Measurements from ENCODE around the gene HAUS8.
"Not testable (repeated sequence)": the region's sequence is repeated elsewhere in the genome, so short reads cannot be mapped to it uniquely, and the experiment has no call there.

Gene HAUS8

DNA sequence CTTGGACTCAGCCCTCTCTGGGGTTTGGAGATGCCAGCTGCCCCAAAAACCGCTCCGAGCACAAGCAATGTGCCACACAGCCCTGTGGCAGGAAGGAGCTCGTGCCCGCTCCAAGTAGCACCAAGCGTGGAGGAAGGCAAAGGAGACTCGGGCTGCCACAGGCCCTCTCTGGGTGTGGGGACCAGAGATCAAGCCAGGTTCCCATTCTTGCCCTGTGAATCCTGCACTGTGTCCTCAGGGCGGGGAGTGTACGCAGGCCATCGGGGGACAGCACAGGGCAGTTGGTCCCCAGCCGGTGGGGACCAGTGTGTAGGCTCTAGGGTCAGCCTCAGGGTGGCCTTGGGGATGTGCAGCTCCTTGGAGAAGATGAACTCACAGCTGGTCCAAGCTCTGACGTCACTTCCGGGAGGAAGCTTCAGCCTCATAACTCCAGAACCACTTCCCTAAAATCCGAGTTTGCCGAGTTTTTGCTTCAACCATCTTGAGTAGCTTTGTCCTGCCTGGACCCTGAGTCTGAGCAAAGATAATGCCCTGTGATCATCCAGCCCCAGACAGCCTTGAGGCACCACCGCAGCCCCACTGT lies 39.3 kb downstream of the HAUS8 start:
- no peak for TF ChIP-seq CTCF (IDR thresholded peaks at IDR 0.05; ENCODE audit: insufficient read depth, missing control alignments)
- FAIRE-seq, result no peak
- DNase-seq (ENCODE audit: insufficient read length, low spot score), result no peak

DNA sequence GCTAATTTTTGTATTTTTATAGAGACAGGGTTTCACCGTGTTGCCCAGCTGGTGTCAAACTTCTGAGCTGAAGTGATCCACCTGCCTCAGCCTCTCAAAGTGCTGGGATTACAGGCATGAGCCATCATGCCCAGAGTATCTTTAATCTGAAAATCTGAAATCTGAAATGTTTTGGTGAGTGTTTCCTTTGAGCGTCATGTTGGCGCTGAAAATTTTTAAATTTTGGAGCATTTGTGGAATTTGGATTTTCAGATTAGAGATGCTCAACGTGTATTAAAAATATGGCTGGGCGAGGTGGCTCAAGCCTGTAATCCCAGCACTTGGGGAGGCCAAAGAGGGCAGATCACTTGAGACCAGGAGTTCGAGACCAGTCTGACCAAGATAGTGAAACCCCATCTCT lies 43.5 kb downstream of the HAUS8 start:
- DNase-seq (ENCODE audit: insufficient read length, low spot score), result no peak
- no peak for TF ChIP-seq CTCF (IDR thresholded peaks at IDR 0.05; ENCODE audit: insufficient read depth, missing control alignments)
- no peak for FAIRE-seq

DNA sequence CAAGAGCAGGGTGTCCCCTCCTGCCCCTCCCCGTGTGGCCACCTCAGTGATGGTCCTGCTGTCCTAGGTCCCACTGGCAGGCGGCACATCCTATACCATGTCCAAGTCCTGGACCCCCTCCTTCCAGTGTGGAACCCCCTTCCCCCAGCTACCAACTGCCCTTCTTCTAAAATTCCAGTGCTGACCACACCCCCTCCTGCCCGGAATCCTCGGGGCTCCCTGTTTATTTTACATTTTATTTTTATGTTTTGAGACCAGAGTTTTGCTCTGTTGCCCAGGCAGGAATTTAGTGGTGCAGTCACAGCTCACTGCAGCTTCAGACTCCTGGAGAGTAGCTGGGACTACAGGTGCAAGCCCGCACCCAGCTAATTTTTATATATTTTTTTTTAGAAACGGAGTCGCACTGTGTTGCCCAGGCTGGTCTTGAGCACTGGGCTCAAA lies 47.7 kb downstream of the HAUS8 start:
- no peak for DNase-seq (ENCODE audit: insufficient read length, low spot score)
- no peak for TF ChIP-seq CTCF (IDR thresholded peaks at IDR 0.05; ENCODE audit: insufficient read depth, missing control alignments)
- no peak for FAIRE-seq

DNA sequence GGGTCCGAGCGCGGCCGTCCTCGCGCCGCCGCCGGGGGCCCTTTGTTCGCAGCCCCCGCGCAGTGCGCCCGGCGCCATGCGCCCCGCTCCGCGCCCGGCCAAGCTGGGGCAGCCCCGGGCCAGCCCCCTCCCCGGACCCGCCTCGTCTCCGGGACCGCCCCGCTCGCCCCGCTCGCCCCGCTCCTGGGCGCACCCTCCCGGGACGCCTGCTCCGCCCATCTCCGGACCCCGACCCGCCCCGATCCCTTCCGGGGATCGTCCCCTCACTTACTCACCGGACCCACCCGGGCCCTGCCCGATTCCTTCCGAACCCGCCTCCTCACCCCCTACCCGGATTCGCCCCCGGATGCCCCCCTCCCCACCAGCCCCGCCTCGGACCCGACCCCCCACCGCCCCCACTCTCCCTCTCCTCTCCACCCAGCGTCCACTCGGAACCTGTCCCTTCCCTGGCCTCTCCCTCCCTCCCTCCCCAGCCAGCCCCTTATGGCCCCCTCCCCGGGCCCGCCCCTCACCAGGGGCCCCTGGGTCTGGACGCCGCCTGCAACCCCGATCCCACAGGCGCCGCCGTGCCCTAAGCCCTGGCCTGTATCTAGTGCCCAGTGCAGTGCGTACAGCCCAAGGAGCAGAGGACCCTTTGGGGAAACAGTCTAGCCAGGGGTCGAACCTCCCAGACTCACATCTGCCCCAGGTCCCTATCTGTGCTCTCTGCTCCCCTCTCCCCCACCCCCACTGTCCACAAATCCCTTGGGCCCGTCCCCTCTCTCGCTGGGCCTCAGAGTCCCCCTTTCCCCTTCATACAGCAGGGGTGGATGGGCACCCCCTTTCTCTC lies 48.3 kb downstream of the HAUS8 start, which contains the start of gene CPAMD8:
TSS of gene CPAMD8 (minus strand) at position 105 of the 829 bp plus-strand sequence. CDS start 168 bp downstream, outside the sequence.
- no peak for TF ChIP-seq CTCF (IDR thresholded peaks at IDR 0.05; ENCODE audit: insufficient read depth, missing control alignments)
- DNase-seq (ENCODE audit: insufficient read length, low spot score) (no peak), FAIRE-seq (no peak)

DNA sequence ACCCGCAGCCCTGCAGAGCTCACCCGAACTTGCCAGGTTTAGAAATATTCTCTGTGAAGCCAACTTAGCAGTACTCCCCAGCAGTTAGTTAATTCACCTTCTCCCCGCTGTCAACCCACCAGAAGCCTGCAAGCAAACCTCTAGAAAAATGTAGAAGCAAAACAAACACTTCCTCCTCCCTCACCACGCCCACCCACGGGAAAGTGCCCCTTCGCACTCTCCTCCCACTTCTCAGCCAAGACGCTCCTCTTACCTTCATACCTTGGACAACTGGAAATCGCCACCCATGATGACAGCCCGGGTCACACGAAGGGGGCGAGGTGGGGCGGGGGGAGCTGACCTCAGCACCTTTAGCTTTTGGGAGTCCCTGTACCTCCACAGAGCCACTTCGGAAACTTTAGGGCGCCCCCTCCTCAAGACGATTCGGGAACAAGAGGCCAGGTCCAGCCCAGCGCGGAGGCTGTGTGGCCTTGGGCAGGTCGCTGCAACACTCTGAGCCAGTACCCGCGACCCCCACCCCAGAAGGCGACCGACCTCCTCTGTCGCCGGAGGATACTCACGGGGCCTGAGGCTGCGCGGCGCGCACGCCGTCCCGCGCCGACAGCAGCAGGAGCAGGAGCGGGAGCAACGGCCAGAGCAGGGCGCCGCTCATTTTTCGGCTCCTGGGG lies 49.1 kb downstream of the HAUS8 start:
- DNase-seq (ENCODE audit: insufficient read length, low spot score), result no peak
- TF ChIP-seq CTCF (IDR thresholded peaks at IDR 0.05; ENCODE audit: insufficient read depth, missing control alignments), result no peak
- no peak for FAIRE-seq

GRCh38 chr19:17025361-17025760 lies 49.9 kb downstream of the HAUS8 start:
- DNase-seq (ENCODE audit: insufficient read length, low spot score), result no peak
- TF ChIP-seq CTCF (IDR thresholded peaks at IDR 0.05; ENCODE audit: insufficient read depth, missing control alignments), result no peak
- FAIRE-seq, result no peak

GRCh38 chr19:17024941-17025340 lies 50.3 kb downstream of the HAUS8 start:
- not testable (repeated sequence) for FAIRE-seq; DNase-seq (ENCODE audit: insufficient read length, low spot score)

Data from D721Med (cell line).